Measurements from ENCODE around the gene TRIO.

The TRIO gene

DNA sequence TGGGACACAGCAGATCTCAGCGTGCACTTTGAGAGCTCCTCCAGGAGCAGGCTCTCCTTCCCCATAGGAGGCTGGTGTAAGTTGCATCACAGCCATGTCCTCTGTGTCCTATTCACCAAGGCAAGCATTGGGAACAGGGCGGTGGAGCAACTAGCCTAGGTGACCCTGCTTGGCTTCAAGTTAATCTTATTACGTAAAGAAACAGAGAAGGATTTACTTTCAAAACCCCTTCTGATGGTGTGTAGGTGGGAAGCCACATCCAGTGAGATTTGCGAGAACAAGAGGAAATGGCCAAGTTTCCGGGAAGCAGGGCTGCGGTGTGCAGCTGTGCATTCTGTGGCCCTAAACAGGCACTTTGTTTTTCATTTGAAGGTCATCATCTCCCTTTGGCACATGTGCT lies 80.2 kb downstream of the TRIO start:
- in situ Hi-C loops (cut with HindIII; ENCODE audit: low pct_ligation_motif_present, low sequenced_read_pairs) = no loop called here
- H3K27ac ChIP-seq = no peak overlapping the region
- H3K36me3 ChIP-seq (replicated peaks) = peaks cover 17% of the 10 kb centered on the region
- TF ChIP-seq, protein P1, sequence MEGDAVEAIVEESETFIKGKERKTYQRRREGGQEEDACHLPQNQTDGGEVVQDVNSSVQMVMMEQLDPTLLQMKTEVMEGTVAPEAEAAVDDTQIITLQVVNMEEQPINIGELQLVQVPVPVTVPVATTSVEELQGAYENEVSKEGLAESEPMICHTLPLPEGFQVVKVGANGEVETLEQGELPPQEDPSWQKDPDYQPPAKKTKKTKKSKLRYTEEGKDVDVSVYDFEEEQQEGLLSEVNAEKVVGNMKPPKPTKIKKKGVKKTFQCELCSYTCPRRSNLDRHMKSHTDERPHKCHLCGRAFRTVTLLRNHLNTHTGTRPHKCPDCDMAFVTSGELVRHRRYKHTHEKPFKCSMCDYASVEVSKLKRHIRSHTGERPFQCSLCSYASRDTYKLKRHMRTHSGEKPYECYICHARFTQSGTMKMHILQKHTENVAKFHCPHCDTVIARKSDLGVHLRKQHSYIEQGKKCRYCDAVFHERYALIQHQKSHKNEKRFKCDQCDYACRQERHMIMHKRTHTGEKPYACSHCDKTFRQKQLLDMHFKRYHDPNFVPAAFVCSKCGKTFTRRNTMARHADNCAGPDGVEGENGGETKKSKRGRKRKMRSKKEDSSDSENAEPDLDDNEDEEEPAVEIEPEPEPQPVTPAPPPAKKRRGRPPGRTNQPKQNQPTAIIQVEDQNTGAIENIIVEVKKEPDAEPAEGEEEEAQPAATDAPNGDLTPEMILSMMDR (IDR thresholded peaks at IDR 0.05; ENCODE audit: low read depth, low read length, missing control alignments) = no peak
- H3K4me3 ChIP-seq (ENCODE audit: low read depth, low read length) = no peak overlapping the region
- DNase-seq = no peak
- no peaks in the 10 kb centered on the region for H3K27me3 ChIP-seq (replicated peaks)

DNA sequence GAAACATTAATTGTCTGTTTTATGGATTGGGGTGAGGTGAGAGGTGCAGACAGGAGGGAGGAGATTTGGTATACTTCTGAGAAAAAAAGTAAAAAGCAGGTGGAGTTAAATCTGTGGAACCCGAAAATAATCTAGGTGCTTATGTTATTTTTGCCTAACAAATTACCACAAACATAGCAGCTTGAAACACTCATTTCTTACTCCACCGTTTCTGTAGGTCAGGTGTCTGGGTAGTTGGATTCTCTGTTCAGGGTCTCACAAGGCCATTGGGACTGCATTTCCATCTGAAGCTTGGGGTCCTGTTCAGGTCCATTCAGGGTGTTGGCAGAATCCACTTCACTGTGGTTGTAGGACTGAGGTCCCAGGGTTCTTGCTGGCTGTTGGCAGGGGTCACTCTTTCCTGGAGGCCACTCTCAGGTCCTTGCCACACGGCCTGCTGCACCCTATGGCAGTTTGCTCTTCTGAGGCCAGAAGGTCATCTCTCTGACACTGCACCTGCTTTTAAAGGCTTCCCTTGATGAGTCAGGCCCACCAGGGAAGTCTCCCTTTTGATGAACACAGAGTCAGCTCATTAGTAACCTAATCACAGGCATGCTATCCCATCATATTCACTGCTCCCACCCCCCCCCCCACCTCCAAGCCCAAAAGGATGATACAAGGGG lies 82.2 kb downstream of the TRIO start:
- Histone ChIP-seq H3K36me3 (replicated peaks) (peaks cover 17% of the 10 kb centered on the region), H3K27me3 (replicated peaks) (no peaks in the 10 kb centered on the region), H3K4me3 (ENCODE audit: low read depth, low read length) (no peak overlapping the region), H3K27ac (no peak overlapping the region)
- in situ Hi-C loops (cut with HindIII; ENCODE audit: low pct_ligation_motif_present, low sequenced_read_pairs) = no loop called here
- TF ChIP-seq, protein P1 (IDR thresholded peaks at IDR 0.05; ENCODE audit: low read depth, low read length, missing control alignments) = no peak
- DNase-seq = no peak

DNA sequence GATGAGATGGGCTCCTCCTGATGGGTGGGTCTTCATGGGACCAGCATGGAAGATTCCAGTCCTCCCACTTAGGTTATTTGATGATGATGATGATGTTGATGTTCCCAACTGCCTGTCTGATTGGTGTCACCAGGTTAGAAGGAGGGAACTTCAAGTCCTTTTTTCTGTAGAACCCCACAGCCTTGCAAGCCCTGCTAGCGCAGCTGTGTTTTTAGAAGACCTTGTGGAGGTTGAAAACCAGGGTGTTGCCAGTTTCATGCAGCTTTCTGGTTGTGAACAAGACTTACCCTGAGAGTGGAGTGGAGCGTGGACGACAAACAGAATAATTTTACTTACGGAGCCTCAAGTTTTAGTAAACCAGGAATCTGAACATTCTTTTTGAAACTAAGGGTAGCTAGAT lies 83.0 kb downstream of the TRIO start:
- no peak overlapping the region for H3K4me3 ChIP-seq (ENCODE audit: low read depth, low read length)
- no peaks in the 10 kb centered on the region for H3K27me3 ChIP-seq (replicated peaks)
- in situ Hi-C loops (cut with HindIII; ENCODE audit: low pct_ligation_motif_present, low sequenced_read_pairs) = no loop called here
- peaks cover 17% of the 10 kb centered on the region for H3K36me3 ChIP-seq (replicated peaks)
- DNase-seq = no peak
- no peak overlapping the region for H3K27ac ChIP-seq
- TF ChIP-seq, protein P1 (IDR thresholded peaks at IDR 0.05; ENCODE audit: low read depth, low read length, missing control alignments) = no peak

DNA sequence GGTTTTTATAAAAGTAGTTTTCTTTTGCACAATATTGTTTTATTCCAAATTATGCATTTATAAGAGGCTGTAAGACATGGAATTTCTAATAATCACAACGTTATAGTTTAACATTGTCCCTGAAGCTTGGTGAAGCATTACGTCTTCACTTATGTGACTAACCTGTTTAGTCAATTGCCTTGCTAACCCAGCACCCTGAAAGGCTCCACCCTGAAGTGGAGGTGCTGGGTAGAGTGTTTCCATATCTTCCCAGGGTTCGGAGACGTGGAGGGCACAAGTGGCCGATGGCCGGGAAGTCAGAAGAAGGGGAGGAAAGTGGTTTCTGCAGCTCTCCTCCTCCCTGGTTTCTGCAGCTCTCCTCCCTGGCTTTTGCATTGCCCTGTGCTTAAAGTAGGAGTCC lies 83.4 kb downstream of the TRIO start:
- Histone ChIP-seq H3K36me3 (replicated peaks) (peaks cover 13% of the 10 kb centered on the region), H3K27me3 (replicated peaks) (no peaks in the 10 kb centered on the region), H3K4me3 (ENCODE audit: low read depth, low read length) (no peak overlapping the region), H3K27ac (no peak overlapping the region)
- in situ Hi-C loops (cut with HindIII; ENCODE audit: low pct_ligation_motif_present, low sequenced_read_pairs) = no loop called here
- DNase-seq = no peak
- TF ChIP-seq, protein P1 (IDR thresholded peaks at IDR 0.05; ENCODE audit: low read depth, low read length, missing control alignments) = no peak

DNA sequence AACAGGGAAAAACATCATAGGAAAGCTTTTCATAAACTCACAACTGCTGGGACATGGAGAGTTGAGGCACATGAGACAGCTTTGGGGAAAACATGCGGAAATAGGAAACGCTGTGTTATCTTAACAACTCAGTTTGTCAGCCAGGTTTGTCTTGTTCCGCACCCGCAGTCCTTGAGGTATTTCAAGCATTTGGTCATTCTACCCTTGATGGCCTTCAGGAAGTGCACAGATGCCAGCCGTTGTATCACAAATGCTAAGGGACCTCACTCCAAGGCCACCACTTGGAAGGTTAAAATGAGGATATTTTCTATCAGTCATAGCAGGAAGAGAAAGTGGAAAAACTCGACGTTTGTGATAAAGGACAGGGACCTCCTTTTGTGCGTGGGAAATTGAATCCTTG lies 83.8 kb downstream of the TRIO start:
- H3K36me3 ChIP-seq (replicated peaks) = peaks cover 11% of the 10 kb centered on the region
- no peaks in the 10 kb centered on the region for H3K27me3 ChIP-seq (replicated peaks)
- H3K4me3 ChIP-seq (ENCODE audit: low read depth, low read length) = no peak overlapping the region
- DNase-seq = no peak
- in situ Hi-C loops (cut with HindIII; ENCODE audit: low pct_ligation_motif_present, low sequenced_read_pairs) = no loop called here
- TF ChIP-seq, protein P1 (IDR thresholded peaks at IDR 0.05; ENCODE audit: low read depth, low read length, missing control alignments) = no peak
- H3K27ac ChIP-seq = peak overlapping the region; percentile 59

DNA sequence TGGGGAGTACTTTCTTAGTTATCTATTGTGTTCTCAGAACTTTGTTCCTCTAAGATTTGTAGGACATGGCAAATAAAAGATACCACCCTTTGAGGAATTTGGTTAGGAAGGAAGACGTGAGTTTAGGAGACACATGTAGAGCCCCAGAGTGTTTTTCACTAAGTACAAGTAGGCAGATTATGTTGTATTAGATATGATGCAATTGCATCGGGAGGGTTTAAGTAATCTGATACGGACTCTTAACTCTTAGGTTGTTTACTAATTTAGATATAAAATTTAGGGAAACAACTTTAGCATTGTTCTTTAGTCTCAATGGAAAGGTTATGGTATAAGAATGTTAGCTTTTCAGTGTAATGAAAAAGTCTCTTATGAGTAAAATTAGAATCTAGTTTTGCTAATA lies 84.4 kb downstream of the TRIO start:
- in situ Hi-C loops (cut with HindIII; ENCODE audit: low pct_ligation_motif_present, low sequenced_read_pairs) = no loop called here
- TF ChIP-seq, protein P1 (IDR thresholded peaks at IDR 0.05; ENCODE audit: low read depth, low read length, missing control alignments) = no peak
- Histone ChIP-seq H3K4me3 (ENCODE audit: low read depth, low read length) (no peak overlapping the region), H3K27me3 (replicated peaks) (no peaks in the 10 kb centered on the region), H3K36me3 (replicated peaks) (peaks cover 11% of the 10 kb centered on the region), H3K27ac (peak overlapping the region; percentile 59)
- no peak for DNase-seq
